Endothelial cell of umbilical vein (primary cell): Measurements from ENCODE around the gene ST6GAL1. TPM values are rescaled to one million over a fixed set of nuclear protein-coding genes. Genes with fewer than 3 reads are reported as not detected.

Source experiments
- BruUV-seq: library from RNA; stranded (reverse); fragments of 400-500 nt; replicated peaks from 2 replicates; lab custom pipeline; 2021; lab: Mats Ljungman, UMichigan
- CTCF ChIA-PET: fragments of 300-600, 350-600 bp; sonication (Branson Sonifier 250); formaldehyde crosslinking; loops from one replicate; lab custom pipeline; 2021; ENCODE audit warnings: antibody characterized with exemption, inconsistent platforms; lab: Charles Lee
- POLR2A ChIA-PET: fragments of 300-600, 350-600 bp; sonication (Branson Sonifier 250); formaldehyde crosslinking; loops from one replicate; lab custom pipeline; 2021; ENCODE audit warnings: antibody characterized with exemption, inconsistent platforms; lab: Charles Lee
- DNase-seq: peaks from one replicate; pipeline ENCODE4 v3.0.0-alpha.2; 2011; ENCODE audit warnings: low read depth, low spot score
- FAIRE-seq: peaks from 2 replicates; lab custom pipeline; 2011; peaks lifted over from hg19 to GRCh38; lab: Jason Lieb, UNC
- H2AFZ ChIP-seq: 2 replicates; pipeline ENCODE4 v1.6.0; 2012; ENCODE audit warnings: low read depth, low read length, control low read depth, inconsistent platforms
- H3K27ac ChIP-seq: 2 replicates; pipeline ENCODE4 v1.5.1; 2011; ENCODE audit warnings: low read depth, mild to moderate bottlenecking, control low read depth, low read length, moderate library complexity; ENCODE audit not compliant: insufficient read depth
- H3K27me3 ChIP-seq, 2 experiments: 2 replicates each; pipeline versions ENCODE4 v1.6.0 to v1.6.1; 2011; ENCODE audit warnings: low read length in 2 of 2, mixed read lengths in 1 of 2; ENCODE audit not compliant: control insufficient read depth in 2 of 2, insufficient read depth in 2 of 2
- H3K36me3 ChIP-seq, 2 experiments: 2 replicates in 1 of 2; 3 replicates in 1 of 2; pipeline ENCODE4 v1.5.1; 2011; ENCODE audit warnings: low read length in 2 of 2, mild to moderate bottlenecking in 1 of 2, moderate library complexity in 1 of 2; ENCODE audit not compliant: control insufficient read depth in 2 of 2, insufficient read depth in 2 of 2; ENCODE audit errors: extremely low read depth in 1 of 2
- H3K4me1 ChIP-seq: 3 replicates; pipeline ENCODE4 v1.5.1; 2011; ENCODE audit warnings: mild to moderate bottlenecking, low read length; ENCODE audit not compliant: control insufficient read depth, insufficient read depth; ENCODE audit errors: extremely low read depth
- H3K4me2 ChIP-seq: 2 replicates; pipeline ENCODE4 v1.6.1; 2011; ENCODE audit warnings: low read length, control low read depth, mixed read lengths; ENCODE audit not compliant: insufficient read depth
- H3K4me3 ChIP-seq, 3 experiments: fragments of 200-600 bp in 1 of 3; sonication (generic), shearing (Covaris generic) in 1 of 3; replicated peaks in 1 of 3; 2 replicates each; pipeline ENCODE4 v1.5.1; 2011 to 2016; ENCODE audit warnings: control low read depth in 3 of 3, low read length in 3 of 3, mild to moderate bottlenecking in 2 of 3, inconsistent platforms in 1 of 3, low read depth in 1 of 3, moderate library complexity in 1 of 3; ENCODE audit not compliant: insufficient read depth in 1 of 3
- H3K79me2 ChIP-seq: 2 replicates; pipeline ENCODE4 v1.6.0; 2012; ENCODE audit warnings: low read length, inconsistent platforms; ENCODE audit not compliant: control insufficient read depth, insufficient read depth
- H3K9ac ChIP-seq: replicated peaks from 2 replicates; pipeline ENCODE3; 2011; ENCODE audit warnings: low read length, control low read depth; ENCODE audit not compliant: insufficient read depth; ENCODE audit errors: extremely low read depth
- H3K9me1 ChIP-seq: replicated peaks from 3 replicates; pipeline ENCODE4 v1.6.0; 2011; ENCODE audit warnings: mild to moderate bottlenecking, low read length; ENCODE audit not compliant: control insufficient read depth, insufficient read depth; ENCODE audit errors: extremely low read depth
- H3K9me3 ChIP-seq: replicated peaks from 2 replicates; pipeline ENCODE4 v1.5.1; 2012; ENCODE audit warnings: low read length, inconsistent platforms; ENCODE audit not compliant: control insufficient read depth, insufficient read depth
- H4K20me1 ChIP-seq: replicated peaks from 2 replicates; pipeline ENCODE3; 2011; ENCODE audit warnings: mild to moderate bottlenecking, low read length; ENCODE audit not compliant: control insufficient read depth, insufficient read depth; ENCODE audit errors: extremely low read depth
- EZH2 ChIP-seq: IDR thresholded peaks from 2 replicates; pipeline ENCODE4 v1.6.1; 2012; ENCODE audit warnings: borderline replicate concordance, low read depth, mild to moderate bottlenecking, moderate library complexity, low read length, inconsistent platforms; ENCODE audit not compliant: severe bottlenecking
- FOS ChIP-seq: IDR thresholded peaks from 2 replicates; pipeline ENCODE4 v1.6.1; 2011; ENCODE audit warnings: mild to moderate bottlenecking, low read length, moderate library complexity, borderline replicate concordance; ENCODE audit not compliant: insufficient read depth
- GATA2 ChIP-seq: IDR thresholded peaks from 2 replicates; pipeline ENCODE4 v1.7.0; 2011; ENCODE audit warnings: low read depth, mild to moderate bottlenecking, moderate library complexity, mixed read lengths, low read length; ENCODE audit not compliant: insufficient read length, insufficient read depth
- JUN ChIP-seq: IDR thresholded peaks from 2 replicates; pipeline ENCODE4 v1.6.1; 2011; ENCODE audit warnings: borderline replicate concordance, low read depth; ENCODE audit not compliant: insufficient read length, insufficient read depth
- MYC ChIP-seq: IDR thresholded peaks from one replicate; pipeline ENCODE4 v1.6.1; 2011; ENCODE audit warnings: mild to moderate bottlenecking, low read depth, low read length
- POLR2A ChIP-seq: IDR thresholded peaks from 2 replicates; pipeline ENCODE4 v1.6.1; 2012; ENCODE audit warnings: low read depth, mild to moderate bottlenecking, control low read depth, low read length
- POLR2AphosphoS5 ChIP-seq: IDR thresholded peaks from 2 replicates; pipeline ENCODE4 v1.6.1; 2012; ENCODE audit warnings: low read depth, mild to moderate bottlenecking, control low read depth, low read length, moderate library complexity; ENCODE audit not compliant: insufficient read depth
- dilution Hi-C: fragments of 300-500 bp; cut with MboI; formaldehyde crosslinking; loops from one replicate; pipeline ENCODE4 v1.15.0; 2019; ENCODE audit warnings: low sequenced_read_pairs; ENCODE audit not compliant: extremely low pct_ligation_motif_present
- intact Hi-C: fragments of 100-400 bp; cut with micrococcal nuclease; formaldehyde crosslinking; loops from one replicate; pipeline ENCODE4 v1.10.0; 2022
- polyA plus RNA-seq, 4 experiments: library from polyadenylated mRNA; depleted of rRNA in 3 of 4; stranded (reverse) in 3 of 4; unstranded in 1 of 4; fragments of >200 nt; gene quantifications; 2 replicates each; pipeline versions ENCODE4 v1.2.1 to v1.2.3, GENCODE V29; 2011 to 2012; ENCODE audit warnings: missing spikeins in 1 of 4
- total RNA-seq: library from RNA; stranded (reverse); gene quantifications from 2 replicates; pipeline ENCODE4 v1.2.3, GENCODE V29; 2021
- TF ChIP-seq, protein P1 (sequence below), 2 donors: IDR thresholded peaks; 1 replicate in 1 of 2; 2 replicates in 1 of 2; pipeline ENCODE4 v1.5.1; 2011; ENCODE audit warnings: low read length in 2 of 2, mild to moderate bottlenecking in 2 of 2, moderate library complexity in 2 of 2, control low read depth in 1 of 2, inconsistent platforms in 1 of 2, low read depth in 1 of 2; ENCODE audit not compliant: insufficient read depth in 1 of 2; ENCODE audit errors: extremely low read depth in 1 of 2
- TF ChIP-seq, protein P2 (sequence below): IDR thresholded peaks from 2 replicates; pipeline ENCODE4 v1.6.1; 2011; ENCODE audit not compliant: insufficient read depth, insufficient read length

Gene ST6GAL1
- total and polyA plus RNA-seq, 2 donors (not counting 3 experiments of a cell fraction or from before 2014, with no cell fraction given), result 63.9 to 101 TPM

DNA sequence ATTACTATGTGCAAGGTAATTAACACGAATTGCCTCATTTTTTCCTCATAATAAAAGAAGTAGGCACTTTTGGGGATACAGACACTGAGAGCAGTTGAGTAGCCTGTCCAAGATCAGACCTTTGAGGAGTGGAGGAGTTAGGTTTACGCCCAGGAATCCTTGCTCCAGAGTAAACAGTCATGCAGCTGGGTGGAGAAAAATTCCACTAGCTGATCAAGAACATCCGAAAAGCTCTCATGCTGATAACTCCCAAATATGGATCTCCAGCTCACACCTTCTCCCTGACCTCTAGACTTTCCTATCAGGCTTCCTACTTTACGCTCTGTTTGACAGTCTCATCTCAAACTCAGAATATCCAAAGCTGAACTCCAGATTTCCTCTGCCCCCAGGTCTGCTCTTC is 53.3 kb downstream of the ST6GAL1 start:
- Histone ChIP-seq H3K4me1 (no peaks in the 10 kb centered on the region), H4K20me1 (no peaks in the 10 kb centered on the region), H3K27me3 (no peaks in the 10 kb centered on the region), H3K79me2 (no peaks in the 10 kb centered on the region), H3K4me3 (no peak overlapping the region), H3K36me3 (peaks cover 5 to 37% of the 10 kb centered on the region in 2 experiments), H2AFZ (no peak overlapping the region), H3K4me2 (no peak overlapping the region), H3K9me3 (no peaks in the 10 kb centered on the region), H3K27ac (no peak overlapping the region), H3K9me1 (no peaks in the 10 kb centered on the region), H3K9ac (no peak overlapping the region)
- no peak for TF ChIP-seq EZH2
- no peak for TF ChIP-seq FOS
- TF ChIP-seq, protein P1, sequence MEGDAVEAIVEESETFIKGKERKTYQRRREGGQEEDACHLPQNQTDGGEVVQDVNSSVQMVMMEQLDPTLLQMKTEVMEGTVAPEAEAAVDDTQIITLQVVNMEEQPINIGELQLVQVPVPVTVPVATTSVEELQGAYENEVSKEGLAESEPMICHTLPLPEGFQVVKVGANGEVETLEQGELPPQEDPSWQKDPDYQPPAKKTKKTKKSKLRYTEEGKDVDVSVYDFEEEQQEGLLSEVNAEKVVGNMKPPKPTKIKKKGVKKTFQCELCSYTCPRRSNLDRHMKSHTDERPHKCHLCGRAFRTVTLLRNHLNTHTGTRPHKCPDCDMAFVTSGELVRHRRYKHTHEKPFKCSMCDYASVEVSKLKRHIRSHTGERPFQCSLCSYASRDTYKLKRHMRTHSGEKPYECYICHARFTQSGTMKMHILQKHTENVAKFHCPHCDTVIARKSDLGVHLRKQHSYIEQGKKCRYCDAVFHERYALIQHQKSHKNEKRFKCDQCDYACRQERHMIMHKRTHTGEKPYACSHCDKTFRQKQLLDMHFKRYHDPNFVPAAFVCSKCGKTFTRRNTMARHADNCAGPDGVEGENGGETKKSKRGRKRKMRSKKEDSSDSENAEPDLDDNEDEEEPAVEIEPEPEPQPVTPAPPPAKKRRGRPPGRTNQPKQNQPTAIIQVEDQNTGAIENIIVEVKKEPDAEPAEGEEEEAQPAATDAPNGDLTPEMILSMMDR (IDR thresholded peaks at IDR 0.05; ENCODE audit: extremely low read depth in 1 of 2, insufficient read depth in 1 of 2, low read depth in 1 of 2, low read length in 2 of 2), result no peak
- TF ChIP-seq GATA2, result no peak
- TF ChIP-seq, protein P2, sequence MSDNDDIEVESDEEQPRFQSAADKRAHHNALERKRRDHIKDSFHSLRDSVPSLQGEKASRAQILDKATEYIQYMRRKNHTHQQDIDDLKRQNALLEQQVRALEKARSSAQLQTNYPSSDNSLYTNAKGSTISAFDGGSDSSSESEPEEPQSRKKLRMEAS, result no peak
- no peak for TF ChIP-seq POLR2AphosphoS5
- TF ChIP-seq JUN, result no peak
- no peak for TF ChIP-seq POLR2A
- TF ChIP-seq MYC, result no peak
- intact Hi-C loops (no loop called here), dilution Hi-C loops (no loop called here)
- DNase-seq (no peak), FAIRE-seq (no peak)
- POLR2A ChIA-PET, result no interaction called here
- no TSS peak for BruUV-seq
- CTCF ChIA-PET, result interaction anchor here (0.9 kb wide), 1 partner anchor 10 kb away, joined by 3 read pairs; no protein-coding TSS in a partner anchor
